ENCODE data around the gene LAGE3. TPM values are rescaled to one million over a fixed set of nuclear protein-coding genes. Genes with fewer than 3 reads are reported as not detected.

The LAGE3 gene
- total RNA-seq, 1 donor from 2014 or later, result 14.7 TPM

- DNase-seq (ENCODE audit: low read depth) (no peak), FAIRE-seq (no peak)
- Histone ChIP-seq H3K27me3 (ENCODE audit: control insufficient read depth, insufficient read depth, low read length) (no peaks in the 10 kb centered on the region), H3K36me3 (ENCODE audit: control insufficient read depth, insufficient read depth, low read length) (peaks cover 3% of the 10 kb centered on the region), H3K4me3 (ENCODE audit: low read depth, low read length) (no peak overlapping the region)
- no peak for TF ChIP-seq CTCF (IDR thresholded peaks at IDR 0.05; ENCODE audit: insufficient read depth, low read length, severe bottlenecking)
These were observed 32.7 kb upstream of the LAGE3 start for GRCh38 chrX:154511761-154512160.

- DNase-seq (ENCODE audit: low read depth) (no peak), FAIRE-seq (no peak)
- TF ChIP-seq CTCF (IDR thresholded peaks at IDR 0.05; ENCODE audit: insufficient read depth, low read length, severe bottlenecking), result no peak
- H3K36me3 ChIP-seq (ENCODE audit: control insufficient read depth, insufficient read depth, low read length), result peaks cover 3% of the 10 kb centered on the region
- H3K27me3 ChIP-seq (ENCODE audit: control insufficient read depth, insufficient read depth, low read length), result no peaks in the 10 kb centered on the region
- no peak overlapping the region for H3K4me3 ChIP-seq (ENCODE audit: low read depth, low read length)
These were observed 30.4 kb upstream of the LAGE3 start for GRCh38 chrX:154509455-154509854.

- TF ChIP-seq CTCF (IDR thresholded peaks at IDR 0.05; ENCODE audit: insufficient read depth, low read length, severe bottlenecking), result no peak
- Histone ChIP-seq H3K4me3 (ENCODE audit: low read depth, low read length) (no peak overlapping the region), H3K36me3 (ENCODE audit: control insufficient read depth, insufficient read depth, low read length) (peaks cover 3% of the 10 kb centered on the region), H3K27me3 (ENCODE audit: control insufficient read depth, insufficient read depth, low read length) (no peaks in the 10 kb centered on the region)
- no peak for FAIRE-seq
- no peak for DNase-seq (ENCODE audit: low read depth)
These were observed 29.3 kb upstream of the LAGE3 start for GRCh38 chrX:154508384-154508745.

- no peak for TF ChIP-seq CTCF (IDR thresholded peaks at IDR 0.05; ENCODE audit: insufficient read depth, low read length, severe bottlenecking)
- FAIRE-seq (no peak), DNase-seq (ENCODE audit: low read depth) (no peak)
- H3K27me3 ChIP-seq (ENCODE audit: control insufficient read depth, insufficient read depth, low read length), result no peaks in the 10 kb centered on the region
- H3K36me3 ChIP-seq (ENCODE audit: control insufficient read depth, insufficient read depth, low read length), result peaks cover 3% of the 10 kb centered on the region
- no peak overlapping the region for H3K4me3 ChIP-seq (ENCODE audit: low read depth, low read length)
These were observed 28.7 kb upstream of the LAGE3 start for GRCh38 chrX:154507673-154508383.

- TF ChIP-seq CTCF (IDR thresholded peaks at IDR 0.05; ENCODE audit: insufficient read depth, low read length, severe bottlenecking), result no peak
- DNase-seq (ENCODE audit: low read depth) (no peak), FAIRE-seq (no peak)
- no peaks in the 10 kb centered on the region for H3K27me3 ChIP-seq (ENCODE audit: control insufficient read depth, insufficient read depth, low read length)
- no peak overlapping the region for H3K4me3 ChIP-seq (ENCODE audit: low read depth, low read length)
- H3K36me3 ChIP-seq (ENCODE audit: control insufficient read depth, insufficient read depth, low read length), result peaks cover 3% of the 10 kb centered on the region
These were observed 27.6 kb upstream of the LAGE3 start for GRCh38 chrX:154506483-154507332.

Data from bronchial epithelial cell (primary cell).